GOT3 (cell line): ENCODE results near the gene IRX5.

ENCODE experiments used
- DNase-seq: peaks from one replicate; lab custom pipeline; 2025; ENCODE audit warnings: mixed read lengths; lab: John Stamatoyannopoulos, UW

IRX5 gene

GRCh38 chr16:54952195-54952594 is 21.5 kb downstream of the IRX5 start:
- DNase-seq = no peak

- no peak for DNase-seq
Observed at GRCh38 chr16:54953461-54953860, 22.8 kb downstream of the IRX5 start.

- no peak for DNase-seq
Observed at GRCh38 chr16:54954220-54954619, 23.6 kb downstream of the IRX5 start.

GRCh38 chr16:54955757-54956156 is 25.1 kb downstream of the IRX5 start:
- DNase-seq = no peak

- DNase-seq = no peak
Observed at GRCh38 chr16:54957403-54958166, 26.9 kb downstream of the IRX5 start.

GRCh38 chr16:54962045-54962444 is 31.4 kb downstream of the IRX5 start:
- no peak for DNase-seq

- no peak for DNase-seq
Observed at GRCh38 chr16:54964239-54964638, 33.6 kb downstream of the IRX5 start.

GRCh38 chr16:54965464-54965863 is 34.8 kb downstream of the IRX5 start:
- no peak for DNase-seq

GRCh38 chr16:54968011-54968410 is 37.3 kb downstream of the IRX5 start:
- DNase-seq = no peak

GRCh38 chr16:54968784-54969183 is 38.1 kb downstream of the IRX5 start:
- no peak for DNase-seq

GRCh38 chr16:54970016-54970415 is 39.4 kb downstream of the IRX5 start:
- no peak for DNase-seq

- DNase-seq = no peak
Observed at GRCh38 chr16:54974367-54974766, 43.7 kb downstream of the IRX5 start.

- DNase-seq = no peak
Observed at GRCh38 chr16:54976651-54977200, 46.1 kb downstream of the IRX5 start.

GRCh38 chr16:54977211-54977610 is 46.5 kb downstream of the IRX5 start:
- DNase-seq = no peak

- DNase-seq = no peak
Observed at GRCh38 chr16:54980821-54981220, 50.2 kb downstream of the IRX5 start.
